Amniotic stem cell (primary cell): Measurements from ENCODE around the gene KCNJ16.

Experiments used
- DNase-seq: peaks from one replicate; lab custom pipeline; 2025; lab: John Stamatoyannopoulos, UW

KCNJ16 gene

DNA sequence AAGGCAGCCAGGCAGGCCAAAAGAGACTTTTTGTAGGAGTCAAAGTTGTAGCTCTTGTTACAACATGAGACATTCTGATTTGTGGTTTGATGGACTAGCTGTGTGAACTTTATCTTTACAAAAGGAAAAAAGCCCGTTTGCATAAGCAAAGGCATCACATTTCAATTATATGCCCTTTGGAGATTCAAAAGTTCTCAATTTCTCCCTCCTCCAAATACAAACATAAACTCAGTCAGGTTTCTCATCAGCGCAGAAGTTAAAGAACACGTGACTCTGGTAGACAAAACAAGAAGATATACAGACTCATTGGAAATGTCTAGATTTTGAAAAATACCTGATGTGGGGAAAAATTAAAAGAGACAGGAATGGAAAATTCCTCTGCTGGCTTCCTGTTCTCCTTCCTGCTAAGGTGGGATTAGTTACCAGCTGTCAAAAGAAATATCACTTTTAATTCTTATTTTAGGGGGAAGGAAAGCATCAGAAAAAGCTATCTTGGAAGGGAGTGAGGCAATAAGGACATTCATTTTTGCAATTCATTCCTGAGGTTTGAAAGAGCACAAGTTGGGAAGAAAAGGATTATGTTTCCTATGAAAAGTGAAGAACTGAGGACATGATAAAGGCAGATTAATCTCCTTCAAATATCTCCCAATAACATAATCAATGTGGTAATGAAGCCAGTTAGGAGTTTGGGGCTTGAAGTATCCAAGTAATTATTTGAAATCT lies 4.6 kb upstream of the KCNJ16 start:
- no peak for DNase-seq

DNA sequence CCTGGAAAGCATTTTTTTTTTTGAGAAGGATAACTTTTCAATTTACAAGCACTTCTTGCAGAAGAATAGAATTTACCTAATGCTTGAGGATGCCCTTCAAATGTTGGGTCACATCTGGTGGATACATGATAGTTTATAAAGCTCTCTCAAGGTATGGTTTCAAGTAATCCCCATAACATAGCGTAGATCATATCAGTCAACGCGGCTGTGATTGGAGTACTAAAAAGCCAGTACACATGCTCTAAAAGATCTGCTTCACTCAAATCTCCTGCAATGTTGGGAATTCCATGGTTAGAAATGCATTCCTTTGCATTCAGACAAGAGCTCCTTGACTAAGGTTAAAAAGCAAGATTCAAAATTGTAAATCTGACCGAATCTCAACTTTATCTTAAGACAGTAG lies 3.9 kb upstream of the KCNJ16 start:
- no peak for DNase-seq

DNA sequence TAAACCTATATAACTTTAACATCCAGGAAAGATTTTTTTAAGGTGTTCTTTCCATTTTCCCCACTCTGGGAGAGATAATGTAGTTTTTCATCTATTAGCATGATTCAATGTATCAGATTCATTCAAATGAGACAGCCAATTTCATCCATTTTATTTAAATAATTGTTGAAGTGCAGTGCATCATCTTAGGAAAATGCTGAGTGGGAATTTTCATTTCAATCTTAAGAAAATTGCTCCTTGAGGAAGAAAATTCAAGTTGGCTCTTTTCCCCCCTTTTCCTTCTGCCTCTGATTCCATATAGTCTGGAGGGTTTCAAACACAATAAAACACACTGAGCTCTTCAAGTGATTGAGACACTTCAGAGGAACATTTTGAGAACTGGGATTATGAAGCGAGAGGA lies 3.4 kb upstream of the KCNJ16 start:
- DNase-seq: no peak

DNA sequence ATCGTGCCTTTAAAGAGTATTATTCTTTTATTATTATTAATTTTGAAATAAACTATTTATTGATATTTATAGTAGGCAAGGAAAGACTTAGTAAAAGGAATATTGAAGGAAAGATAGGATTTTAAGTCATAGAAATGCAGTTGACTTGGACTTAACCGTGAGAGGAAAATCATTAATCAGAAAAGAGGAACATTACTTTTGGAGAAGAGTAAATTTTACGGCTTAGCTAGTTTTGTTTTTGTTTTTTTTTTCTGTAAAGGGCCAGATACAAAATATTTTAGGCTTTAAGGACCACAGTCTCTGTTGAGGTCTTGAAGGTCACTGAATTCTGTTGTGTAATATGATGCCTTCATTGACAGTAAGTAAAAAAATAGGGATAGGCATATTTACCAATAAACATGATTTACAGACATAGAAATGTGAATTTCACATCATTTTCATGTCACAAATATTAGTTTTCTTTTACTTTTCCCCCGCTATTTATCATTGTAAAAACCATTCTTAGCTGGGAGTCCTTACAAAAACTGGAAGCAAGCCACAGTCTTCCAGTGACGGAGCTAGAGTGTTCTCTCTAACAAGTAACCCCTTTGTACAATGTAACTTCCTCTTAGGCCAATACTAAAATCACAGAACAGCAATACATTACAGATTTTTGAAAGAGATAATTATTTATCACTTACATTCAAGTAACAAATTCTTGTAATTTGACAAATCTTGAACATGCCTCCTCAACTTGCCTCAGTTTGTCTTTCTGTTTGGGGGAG lies 2.3 kb upstream of the KCNJ16 start:
- no peak for DNase-seq

DNA sequence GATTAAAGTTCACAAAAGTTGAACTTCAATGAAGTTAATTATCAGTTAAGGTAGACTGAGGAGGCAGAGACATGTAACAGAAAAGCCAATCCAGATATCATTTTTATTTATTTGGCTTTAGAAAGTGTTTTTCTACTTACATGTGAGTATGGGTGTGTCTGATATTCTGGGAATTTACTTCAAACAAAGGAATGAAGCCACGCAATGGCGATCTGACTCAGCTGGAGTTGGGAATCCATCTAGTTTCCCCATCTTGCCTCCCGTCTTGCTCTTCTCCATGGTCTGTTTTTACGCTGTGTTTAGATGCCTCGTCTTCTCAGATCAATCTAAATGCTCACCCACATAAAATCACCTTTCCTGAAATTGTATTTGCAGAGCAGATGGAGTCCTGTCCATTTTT lies 1.7 kb upstream of the KCNJ16 start:
- DNase-seq: no peak

DNA sequence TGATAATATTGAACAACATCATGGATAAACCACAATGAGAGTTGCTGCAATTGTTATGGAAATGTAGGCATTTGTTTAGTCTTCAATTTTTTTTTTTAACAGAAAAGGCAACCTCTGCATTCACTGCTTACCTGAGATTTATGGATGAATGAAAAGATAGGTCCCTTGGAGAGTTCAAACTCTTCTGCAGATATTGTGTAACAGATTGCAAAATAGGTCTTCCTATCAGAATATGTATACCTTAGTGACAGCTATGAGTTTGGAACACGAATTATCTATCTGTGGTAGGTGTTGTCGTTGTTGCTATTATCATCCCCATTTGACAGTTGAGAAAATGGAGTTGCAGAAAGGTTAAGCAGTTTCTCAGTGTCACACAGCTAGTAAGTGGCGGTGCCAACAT lies 1.2 kb upstream of the KCNJ16 start:
- no peak for DNase-seq

DNA sequence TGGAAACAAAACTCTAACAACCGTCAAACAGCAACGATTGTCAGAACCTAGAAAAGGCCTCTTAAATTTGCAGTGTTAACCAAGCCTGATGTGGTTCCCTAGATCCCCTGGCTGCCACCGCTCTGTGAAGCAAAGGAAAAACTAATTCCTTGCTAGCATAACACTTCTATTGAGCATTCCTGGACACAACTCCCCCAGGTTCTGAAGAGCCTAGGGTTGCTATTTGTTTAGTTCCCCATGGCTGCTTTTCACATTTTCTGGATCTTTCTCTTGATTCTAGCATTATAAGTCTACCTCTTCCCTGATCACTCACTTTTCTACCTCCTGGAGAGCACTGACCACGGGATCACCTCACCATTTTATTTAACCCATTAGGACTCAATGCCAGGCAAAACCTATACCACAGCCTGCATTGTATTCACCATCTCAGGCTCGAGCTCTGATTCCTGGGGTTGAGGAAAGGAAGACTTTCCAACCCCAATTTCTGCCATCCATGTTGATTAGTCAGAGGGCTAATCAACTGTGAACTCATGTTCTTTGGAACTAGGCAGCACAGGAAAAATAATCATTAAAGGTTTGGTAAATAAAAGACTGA lies 692 bp upstream of the KCNJ16 start:
- DNase-seq: no peak

DNA sequence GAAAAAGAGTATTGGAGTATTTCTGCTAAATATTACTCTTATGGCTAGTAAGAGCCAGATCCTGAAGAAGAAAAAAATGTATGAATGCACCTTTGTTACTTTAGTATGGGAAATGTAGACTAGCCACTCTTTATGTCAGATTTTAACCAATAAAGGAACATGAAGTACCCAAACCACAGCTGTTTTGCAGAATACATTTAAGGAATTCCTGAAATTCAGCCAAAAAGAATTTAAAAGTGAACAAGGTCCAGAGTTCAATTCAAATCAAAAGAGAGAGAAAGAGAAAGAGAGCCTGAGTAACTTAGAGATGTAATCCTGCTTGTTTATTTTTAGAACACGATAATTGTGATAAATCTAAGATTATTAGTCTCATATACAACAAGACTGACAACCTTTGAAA lies 1.2 kb downstream of the KCNJ16 start:
- DNase-seq: no peak

DNA sequence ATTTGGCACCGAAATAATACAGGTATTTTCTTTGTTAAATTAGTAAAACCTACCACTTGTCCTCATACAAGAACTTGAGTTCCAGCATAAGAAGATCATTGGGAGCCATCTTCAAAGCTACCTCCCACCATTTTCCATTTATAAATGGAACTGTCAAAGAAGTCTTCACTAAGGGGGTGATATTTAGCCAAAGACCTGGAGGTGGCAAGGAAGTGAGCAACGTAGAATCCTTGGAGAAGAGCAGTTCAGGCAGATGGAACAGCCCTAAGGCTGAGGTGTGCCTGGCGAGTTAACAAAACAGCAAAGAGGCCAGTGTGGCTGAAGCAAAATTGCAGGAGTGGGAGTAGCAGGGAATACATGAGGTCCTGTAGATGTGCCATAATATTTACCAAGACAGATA lies 1.8 kb downstream of the KCNJ16 start:
- no peak for DNase-seq

DNA sequence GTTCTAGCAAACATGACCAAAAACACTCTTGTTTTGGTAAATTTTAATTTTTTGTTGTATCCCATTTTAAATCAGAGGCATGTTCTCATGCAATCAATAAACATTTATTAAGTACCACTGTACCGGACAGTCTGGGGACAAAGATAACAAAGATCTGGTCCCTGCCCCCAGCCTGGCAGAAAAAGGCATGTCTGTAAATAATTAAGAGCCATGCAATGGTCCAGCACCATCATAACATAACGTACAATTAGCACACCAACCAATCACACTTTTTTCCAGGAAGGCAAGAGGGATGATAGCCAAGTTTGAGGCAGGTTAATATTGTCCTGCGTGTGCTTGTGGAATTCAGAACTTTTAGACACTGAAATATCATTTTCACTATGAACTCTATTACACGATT lies 3.5 kb downstream of the KCNJ16 start:
- DNase-seq: no peak

DNA sequence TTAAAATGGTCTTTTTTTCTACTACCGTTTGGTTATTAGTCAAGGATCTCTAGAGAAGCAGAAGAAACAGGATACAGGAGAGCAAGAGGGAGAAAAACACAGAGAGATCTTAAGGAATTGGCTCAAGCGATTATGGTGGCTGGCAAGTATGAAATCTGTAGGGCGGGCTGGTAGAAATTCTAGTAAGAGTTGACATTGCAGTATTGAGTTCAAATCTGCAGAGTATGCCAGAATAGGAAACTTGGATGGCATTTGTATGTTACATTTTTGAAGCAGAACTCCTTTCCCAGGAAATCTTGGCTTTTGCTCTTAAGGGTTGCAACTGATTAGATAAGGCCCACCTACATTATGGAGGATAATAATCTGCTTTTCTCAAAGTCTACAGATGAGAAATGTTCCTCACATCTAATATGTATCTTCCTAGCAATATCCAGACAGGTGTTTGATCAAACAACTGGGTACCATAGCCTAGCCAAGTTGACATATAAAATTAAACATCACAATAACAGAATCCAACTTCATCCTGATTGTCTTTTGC lies 4.0 kb downstream of the KCNJ16 start:
- DNase-seq: no peak

DNA sequence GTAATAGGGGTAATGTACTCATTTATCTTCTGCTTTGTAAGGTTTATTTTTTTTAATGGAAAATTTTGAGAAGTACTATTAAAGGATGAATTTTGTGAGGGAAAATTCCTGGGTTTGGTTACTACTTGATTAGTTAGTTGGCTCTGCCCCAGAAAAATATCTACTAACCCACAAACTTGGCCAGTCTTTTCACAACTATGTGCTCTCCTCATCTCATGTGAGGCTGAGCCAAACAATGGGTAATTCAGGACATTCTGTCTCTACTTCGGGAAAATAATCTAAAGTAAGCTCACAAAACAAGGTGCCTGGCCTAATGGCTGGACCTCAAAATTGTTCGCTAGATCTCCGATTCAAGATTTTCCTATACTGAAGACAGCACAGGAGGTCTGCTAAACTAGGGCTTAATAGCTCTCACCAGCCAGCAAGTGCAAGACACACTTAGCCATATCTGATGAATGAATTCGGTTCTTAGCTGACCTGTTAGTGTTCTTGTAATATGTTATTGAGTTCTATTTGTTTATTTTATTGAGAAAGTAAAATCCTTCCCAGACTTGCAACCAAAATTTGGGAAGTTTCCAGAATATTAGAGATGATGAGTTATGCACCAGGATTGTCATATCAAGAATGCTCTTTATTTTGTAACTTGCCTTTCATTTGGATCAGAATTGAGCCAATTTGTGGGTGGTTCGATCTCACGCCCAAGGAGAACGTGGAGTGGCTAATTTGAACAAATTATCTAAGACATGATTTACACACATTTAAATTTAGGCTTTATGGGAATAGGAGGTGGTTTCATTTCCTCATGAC lies 5.7 kb downstream of the KCNJ16 start:
- DNase-seq: no peak

DNA sequence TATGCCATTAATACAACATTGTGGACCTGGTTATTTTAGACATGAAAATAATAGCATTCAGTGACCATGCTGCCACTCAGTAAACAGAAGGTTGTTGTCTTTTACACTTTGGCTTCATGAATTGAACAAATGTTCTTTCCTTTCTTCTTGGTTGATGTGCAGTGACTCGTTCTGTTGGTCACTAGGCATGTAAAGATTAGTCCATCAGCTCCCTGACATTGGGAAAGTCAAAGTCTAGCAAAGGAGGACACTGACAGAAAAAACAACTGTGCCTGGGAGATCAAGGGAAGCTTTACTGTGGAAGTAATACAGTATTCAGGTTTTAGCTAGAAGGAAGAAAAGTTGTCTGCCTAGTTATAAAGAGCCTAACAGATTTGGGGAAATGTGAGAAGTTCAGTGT lies 6.9 kb downstream of the KCNJ16 start:
- DNase-seq: no peak

DNA sequence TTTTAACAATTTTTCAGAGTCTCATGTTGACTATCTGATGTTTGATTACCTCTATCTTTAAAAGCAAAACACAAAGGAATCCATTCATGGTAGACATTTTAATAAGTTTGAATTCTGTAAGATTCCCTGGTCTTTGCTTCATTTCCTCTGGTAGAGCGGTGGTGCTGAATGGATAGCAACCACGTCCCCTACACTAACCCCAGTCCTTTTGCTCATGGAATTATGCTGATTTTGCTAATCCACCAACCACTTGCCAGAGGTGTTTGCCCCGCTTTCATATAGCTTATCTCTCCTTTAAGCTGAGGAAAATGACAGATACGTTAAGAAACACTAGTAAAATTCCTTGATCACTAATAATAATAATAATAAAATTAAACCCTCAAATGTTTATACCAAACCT lies 9.5 kb downstream of the KCNJ16 start:
- DNase-seq: no peak

DNA sequence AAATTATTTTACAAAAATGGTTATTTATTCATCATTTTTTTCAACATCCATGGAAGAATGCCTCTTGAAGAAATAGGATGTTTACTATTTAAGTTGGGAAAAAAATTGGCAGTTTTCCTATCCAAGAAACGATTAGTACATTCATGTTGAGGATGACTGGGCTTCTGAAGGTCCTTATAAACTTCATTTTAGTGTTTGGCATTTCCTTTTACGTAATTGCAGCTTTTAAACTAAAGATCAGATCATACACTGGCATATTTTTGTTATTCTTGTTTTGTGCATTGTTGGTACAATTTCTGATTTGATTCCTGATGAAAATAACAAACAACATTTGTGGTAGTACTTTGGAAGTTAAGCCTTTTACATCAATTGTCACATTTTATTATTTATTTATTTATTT lies 11.5 kb downstream of the KCNJ16 start:
- no peak for DNase-seq

DNA sequence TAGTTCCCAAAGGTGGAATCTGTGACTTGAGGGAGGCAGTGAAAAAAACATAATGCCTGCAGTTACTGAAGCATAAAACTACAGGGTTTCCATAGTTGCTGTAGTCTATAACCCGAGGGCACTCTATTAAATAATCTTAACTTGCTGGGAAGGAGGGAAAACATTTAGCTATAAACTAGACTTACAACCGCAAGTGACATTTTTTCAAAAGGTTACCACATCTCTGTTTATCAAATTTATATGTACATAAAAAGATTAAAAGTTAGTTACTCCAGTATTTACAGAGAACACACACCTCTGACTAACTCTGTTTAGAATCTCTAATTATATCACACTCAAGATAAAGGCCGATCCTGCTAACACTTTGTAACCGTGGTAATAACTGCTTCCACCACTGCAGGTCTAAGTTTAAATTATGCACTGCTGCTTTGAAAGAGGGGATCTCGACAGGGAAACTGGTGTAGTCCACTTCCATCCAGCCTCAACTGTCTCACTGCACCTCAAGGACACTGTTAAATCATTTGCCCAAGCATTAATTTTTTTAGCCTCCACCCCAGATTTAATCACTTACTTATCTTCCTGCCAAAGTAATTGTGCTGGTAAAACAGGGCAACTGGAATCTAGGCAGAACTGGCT lies 14.6 kb downstream of the KCNJ16 start:
- no peak for DNase-seq

DNA sequence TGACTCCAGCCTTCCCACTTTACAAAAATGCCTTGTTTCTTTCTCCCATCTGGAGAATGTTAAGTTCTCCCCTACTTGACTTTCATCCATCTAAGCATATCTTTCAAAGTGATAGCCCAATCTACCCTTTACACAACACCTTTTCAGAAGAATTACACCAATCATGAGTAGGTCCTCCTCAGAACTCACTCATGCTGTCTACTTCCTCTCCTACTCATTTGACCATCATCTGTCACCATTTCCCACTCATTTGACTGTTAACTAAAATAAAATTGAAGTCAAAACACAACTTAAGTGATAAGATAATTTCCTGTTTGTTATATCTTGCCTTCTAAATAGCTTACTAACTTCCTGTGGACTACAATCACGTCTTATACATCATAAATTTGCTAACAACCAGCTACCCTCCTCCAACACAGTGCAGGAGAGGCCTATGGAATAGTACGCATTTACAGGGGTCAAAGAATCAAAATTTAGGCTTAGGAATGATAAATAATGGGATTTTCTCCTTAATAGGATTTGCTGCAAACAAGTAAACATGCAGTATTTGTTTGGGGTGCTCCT lies 16.1 kb downstream of the KCNJ16 start:
- DNase-seq: no peak

DNA sequence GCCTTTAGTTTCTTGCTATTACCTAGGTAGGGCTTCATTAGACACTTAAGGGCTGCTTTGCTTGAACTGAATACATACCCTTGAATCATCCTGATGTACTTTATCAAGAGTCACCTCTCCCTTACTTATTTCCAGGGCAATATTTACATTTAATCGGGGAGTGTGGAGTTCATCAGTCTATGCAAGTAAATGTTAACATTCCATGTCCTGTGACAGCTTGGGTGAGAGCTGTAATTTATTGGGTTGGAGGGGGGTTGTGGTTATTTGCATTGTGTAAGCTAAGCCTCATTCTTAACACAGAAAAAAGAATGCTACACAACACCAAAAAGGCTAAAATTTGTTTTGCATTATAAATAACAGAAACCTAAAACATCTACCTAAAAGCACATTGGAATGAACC lies 16.7 kb downstream of the KCNJ16 start:
- DNase-seq: no peak

DNA sequence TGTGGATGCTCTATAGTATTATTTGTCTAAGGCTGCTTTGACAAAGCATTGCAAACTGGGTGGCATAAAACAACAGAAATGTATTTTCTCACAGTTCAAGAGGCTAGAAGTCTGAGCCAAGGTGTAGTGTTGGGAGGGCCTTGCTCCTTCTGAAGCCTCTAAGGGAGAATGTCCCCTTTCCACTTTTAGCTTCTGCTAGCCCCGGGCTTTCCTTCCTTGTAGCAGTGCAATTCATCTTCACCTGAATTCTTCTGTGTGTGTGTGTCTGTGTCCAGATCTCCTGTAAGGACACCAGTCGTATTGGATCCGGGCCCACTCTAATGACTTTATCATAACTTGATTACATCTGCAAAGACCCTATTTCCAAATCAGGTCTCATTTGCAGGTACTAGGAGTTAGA lies 18.1 kb downstream of the KCNJ16 start:
- DNase-seq: no peak

DNA sequence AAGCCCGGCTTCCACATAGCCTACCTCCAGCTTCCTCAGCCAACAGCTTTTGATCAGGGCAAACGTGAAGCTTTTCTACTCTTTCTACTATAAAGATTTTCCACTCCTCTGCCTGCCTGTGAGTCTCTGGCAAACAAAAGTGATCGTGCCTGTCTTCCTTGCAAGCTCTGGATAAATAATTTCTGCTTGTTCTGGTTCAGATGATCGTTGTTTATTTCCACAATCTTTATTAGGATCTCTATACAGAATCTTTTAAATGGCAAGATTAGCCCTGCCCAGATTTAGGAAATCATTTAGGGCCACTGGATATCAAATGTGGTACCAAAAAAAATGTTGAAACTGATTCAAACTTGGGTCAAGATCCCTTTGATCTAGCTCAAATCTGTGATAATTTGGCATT lies 20.4 kb downstream of the KCNJ16 start:
- no peak for DNase-seq

DNA sequence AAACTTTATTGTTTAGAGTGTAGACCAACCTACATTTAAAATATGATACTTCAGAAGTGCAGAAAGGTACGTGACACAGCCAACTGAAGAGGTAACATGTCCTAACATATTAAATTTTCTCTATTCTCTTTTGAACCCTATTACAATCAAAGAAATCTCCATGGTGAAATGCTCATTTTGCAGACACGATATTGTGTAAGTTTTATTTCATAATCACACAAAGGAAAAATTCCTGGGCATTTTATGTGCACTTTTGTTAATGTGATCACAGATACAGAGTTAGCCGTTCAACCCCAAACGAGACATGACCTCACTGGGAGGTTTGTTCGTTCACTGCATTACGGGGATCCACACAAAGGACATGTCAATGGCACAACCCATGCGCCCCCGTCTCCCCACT lies 21.8 kb downstream of the KCNJ16 start:
- no peak for DNase-seq

DNA sequence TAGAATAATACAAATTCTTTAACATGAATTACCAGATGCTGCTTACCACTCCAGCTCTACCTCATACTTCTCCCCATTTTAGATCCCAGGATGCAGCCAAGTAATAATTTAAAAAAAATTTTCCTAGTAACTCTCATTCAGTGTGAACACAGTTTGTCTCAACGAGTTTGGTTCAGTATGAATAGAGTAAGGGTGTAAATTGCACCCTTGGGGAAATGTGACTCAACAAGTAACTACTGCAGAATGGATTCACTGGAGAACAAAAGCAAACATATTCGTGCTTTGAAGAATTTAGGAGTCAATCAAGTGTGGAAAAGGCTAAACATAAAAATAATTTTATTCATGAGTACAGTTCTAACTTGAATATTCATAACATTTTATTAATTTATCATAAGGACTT lies 23.0 kb downstream of the KCNJ16 start:
- DNase-seq: no peak
